Muscle layer of colon (tissue), 2 donors: Measurements from ENCODE around the gene SLC2A13.
A peak's percentile ranks its signal among the peaks of the same experiment; 100 is the strongest.
"Not testable (repeated sequence)": the region's sequence is repeated elsewhere in the genome, so short reads cannot be mapped to it uniquely, and the experiment has no call there.

Experiments
- H3K27ac ChIP-seq: one replicate; pipeline ENCODE4 v1.7.0; 2013; ENCODE audit warnings: low read depth, mild to moderate bottlenecking, low read length, moderate library complexity
- H3K27me3 ChIP-seq, 2 donors: one replicate each; pipeline ENCODE4 v1.7.0; 2013; ENCODE audit warnings: low read length in 2 of 2, mild to moderate bottlenecking in 2 of 2; ENCODE audit not compliant: insufficient read depth in 2 of 2, control insufficient read depth in 1 of 2
- H3K36me3 ChIP-seq: one replicate; pipeline ENCODE4 v1.7.0; 2013; ENCODE audit warnings: mild to moderate bottlenecking, low read length; ENCODE audit not compliant: insufficient read depth
- H3K4me1 ChIP-seq: one replicate; pipeline ENCODE4 v1.7.0; 2013; ENCODE audit warnings: mild to moderate bottlenecking, low read length; ENCODE audit not compliant: insufficient read depth
- H3K4me3 ChIP-seq, 2 donors: one replicate each; pipeline ENCODE4 v1.7.0; 2013; ENCODE audit warnings: low read length in 2 of 2, low read depth in 1 of 2, mild to moderate bottlenecking in 1 of 2, moderate library complexity in 1 of 2
- H3K9ac ChIP-seq: one replicate; pipeline ENCODE4 v1.7.0; 2013; ENCODE audit warnings: low read length
- H3K9me3 ChIP-seq: one replicate; pipeline ENCODE4 v1.7.0; 2013; ENCODE audit warnings: mild to moderate bottlenecking, low read length
- donor health status: abdominal sarcoma.
- donor health status: Adenocarcinoma of cecum.

Gene SLC2A13

GRCh38 chr12:40063414-40063813, 42.5 kb downstream of the SLC2A13 start:
- no peak overlapping the region for H3K27ac ChIP-seq
- no peaks in the 10 kb centered on the region for H3K9me3 ChIP-seq
- H3K4me1 ChIP-seq = peaks cover 36% of the 10 kb centered on the region
- H3K36me3 ChIP-seq = no peaks in the 10 kb centered on the region
- H3K4me3 ChIP-seq = peak overlapping the region in 1 of 2 donors; percentile 10
- H3K9ac ChIP-seq = no peak overlapping the region
- H3K27me3 ChIP-seq = no peaks in the 10 kb centered on the region

GRCh38 chr12:40058721-40059190, 47.1 kb downstream of the SLC2A13 start:
- H3K4me1 ChIP-seq = peaks cover 44% of the 10 kb centered on the region
- H3K9me3 ChIP-seq = no peaks in the 10 kb centered on the region
- no peak overlapping the region for H3K4me3 ChIP-seq
- no peaks in the 10 kb centered on the region for H3K36me3 ChIP-seq
- H3K27ac ChIP-seq = no peak overlapping the region
- H3K9ac ChIP-seq = no peak overlapping the region
- no peaks in the 10 kb centered on the region for H3K27me3 ChIP-seq

GRCh38 chr12:40056373-40056772, 49.5 kb downstream of the SLC2A13 start:
- no peak overlapping the region for H3K27ac ChIP-seq
- H3K9ac ChIP-seq = no peak overlapping the region
- no peaks in the 10 kb centered on the region for H3K36me3 ChIP-seq
- no peaks in the 10 kb centered on the region for H3K27me3 ChIP-seq
- peaks cover 33% of the 10 kb centered on the region for H3K4me1 ChIP-seq
- no peaks in the 10 kb centered on the region for H3K9me3 ChIP-seq
- no peak overlapping the region for H3K4me3 ChIP-seq

- no peak overlapping the region for H3K9ac ChIP-seq
- H3K27ac ChIP-seq = peak overlapping the region; percentile 72
- H3K4me1 ChIP-seq = peaks cover 27% of the 10 kb centered on the region
- no peaks in the 10 kb centered on the region for H3K9me3 ChIP-seq
- no peaks in the 10 kb centered on the region for H3K27me3 ChIP-seq
- H3K36me3 ChIP-seq = no peaks in the 10 kb centered on the region
- H3K4me3 ChIP-seq = no peak overlapping the region
These were observed 50.1 kb downstream of the SLC2A13 start for GRCh38 chr12:40055776-40056175.

GRCh38 chr12:40055228-40055579, 50.7 kb downstream of the SLC2A13 start:
- Histone ChIP-seq H3K9me3 (no peaks in the 10 kb centered on the region), H3K36me3 (no peaks in the 10 kb centered on the region), H3K9ac (peak overlapping the region; percentile 1), H3K4me1 (peaks cover 29% of the 10 kb centered on the region), H3K27ac (peak overlapping the region; percentile 72), H3K4me3 (peak overlapping the region in 1 of 2 donors; percentile 30), H3K27me3 (no peaks in the 10 kb centered on the region)

GRCh38 chr12:40054555-40055227, 51.2 kb downstream of the SLC2A13 start:
- no peaks in the 10 kb centered on the region for H3K9me3 ChIP-seq
- peaks cover 34% of the 10 kb centered on the region for H3K4me1 ChIP-seq
- H3K27ac ChIP-seq = peak overlapping the region; percentile 72
- H3K27me3 ChIP-seq = no peaks in the 10 kb centered on the region
- peak overlapping the region in 1 of 2 donors; percentile 30 for H3K4me3 ChIP-seq
- no peaks in the 10 kb centered on the region for H3K36me3 ChIP-seq
- peak overlapping the region; percentile 1 for H3K9ac ChIP-seq

- H3K27me3 ChIP-seq = no peaks in the 10 kb centered on the region
These were observed 56.6 kb downstream of the SLC2A13 start for GRCh38 chr12:40049268-40049667.

GRCh38 chr12:40047002-40047401, 58.9 kb downstream of the SLC2A13 start:
- H3K36me3 ChIP-seq, H3K27me3 ChIP-seq, H3K9me3 ChIP-seq, H3K27ac ChIP-seq, H3K9ac ChIP-seq, H3K4me1 ChIP-seq, H3K4me3 ChIP-seq: not testable (repeated sequence)

More at GRCh38 chr12:40049268-40049667, 56.6 kb downstream of the SLC2A13 start:
- Histone ChIP-seq H3K9ac (no peak overlapping the region), H3K4me3 (no peak overlapping the region), H3K36me3 (no peaks in the 10 kb centered on the region), H3K9me3 (no peaks in the 10 kb centered on the region), H3K27ac (no peak overlapping the region), H3K4me1 (peaks cover 13% of the 10 kb centered on the region)

GRCh38 chr12:40045656-40046055, 60.2 kb downstream of the SLC2A13 start:
- Histone ChIP-seq H3K27ac (no peak overlapping the region), H3K4me3 (no peak overlapping the region), H3K9ac (no peak overlapping the region), H3K36me3 (no peaks in the 10 kb centered on the region), H3K27me3 (no peaks in the 10 kb centered on the region), H3K9me3 (no peaks in the 10 kb centered on the region), H3K4me1 (peaks cover 8% of the 10 kb centered on the region)

- no peak overlapping the region for H3K4me3 ChIP-seq
- H3K9me3 ChIP-seq = no peaks in the 10 kb centered on the region
- H3K27me3 ChIP-seq = no peaks in the 10 kb centered on the region
- H3K4me1 ChIP-seq = no peaks in the 10 kb centered on the region
- H3K9ac ChIP-seq = no peak overlapping the region
- no peak overlapping the region for H3K27ac ChIP-seq
- H3K36me3 ChIP-seq = no peaks in the 10 kb centered on the region
These were observed 61.5 kb downstream of the SLC2A13 start for GRCh38 chr12:40044396-40044795.

GRCh38 chr12:40039598-40039997, 66.3 kb downstream of the SLC2A13 start:
- Histone ChIP-seq H3K27me3 (no peaks in the 10 kb centered on the region), H3K9ac (no peak overlapping the region), H3K4me3 (no peak overlapping the region), H3K36me3 (no peaks in the 10 kb centered on the region), H3K9me3 (no peaks in the 10 kb centered on the region), H3K27ac (no peak overlapping the region), H3K4me1 (no peaks in the 10 kb centered on the region)

GRCh38 chr12:40038619-40039018, 67.3 kb downstream of the SLC2A13 start:
- H3K9ac ChIP-seq = no peak overlapping the region
- no peaks in the 10 kb centered on the region for H3K9me3 ChIP-seq
- no peaks in the 10 kb centered on the region for H3K4me1 ChIP-seq
- no peaks in the 10 kb centered on the region for H3K36me3 ChIP-seq
- no peaks in the 10 kb centered on the region for H3K27me3 ChIP-seq
- H3K27ac ChIP-seq = no peak overlapping the region
- no peak overlapping the region for H3K4me3 ChIP-seq
